Activated T-cell treated with anti-CD3 and anti-CD28 coated beads for 48 hours (primary cell): ENCODE results near the gene ABHD17B.
"Not testable (repeated sequence)": the region's sequence is repeated elsewhere in the genome, so short reads cannot be mapped to it uniquely, and the experiment has no call there.

ENCODE experiments used
- DNase-seq: peaks from one replicate; pipeline ENCODE4 v3.0.0-alpha.2; 2020; ENCODE audit warnings: low read depth

ABHD17B gene

GRCh38 chr9:71915495-71915894 lies 4.5 kb upstream of the ABHD17B start:
- DNase-seq = no peak

- no peak for DNase-seq
Measured at GRCh38 chr9:71911908-71912335, 929 bp upstream of the ABHD17B start.

GRCh38 chr9:71910650-71911060 lies 338 bp downstream of the ABHD17B start:
- DNase-seq = no peak

GRCh38 chr9:71909887-71910649 lies 925 bp downstream of the ABHD17B start:
- DNase-seq = peak; percentile 39

GRCh38 chr9:71908825-71909224 lies 2.2 kb downstream of the ABHD17B start:
- no peak for DNase-seq

- DNase-seq = no peak
Measured at GRCh38 chr9:71904076-71904475, 6.9 kb downstream of the ABHD17B start.

GRCh38 chr9:71901695-71902597 lies 9.0 kb downstream of the ABHD17B start:
- DNase-seq = no peak

- DNase-seq = not testable (repeated sequence)
Measured at GRCh38 chr9:71898756-71899155, 12.2 kb downstream of the ABHD17B start.

GRCh38 chr9:71897577-71897976 lies 13.4 kb downstream of the ABHD17B start:
- DNase-seq = no peak

GRCh38 chr9:71896761-71897160 lies 14.2 kb downstream of the ABHD17B start:
- DNase-seq = no peak

GRCh38 chr9:71895955-71896354 lies 15.0 kb downstream of the ABHD17B start:
- no peak for DNase-seq

- DNase-seq = no peak
Measured at GRCh38 chr9:71895117-71895516, 15.9 kb downstream of the ABHD17B start.

GRCh38 chr9:71891557-71892189 lies 19.3 kb downstream of the ABHD17B start:
- DNase-seq = no peak

GRCh38 chr9:71890042-71890679 lies 20.8 kb downstream of the ABHD17B start:
- no peak for DNase-seq

- no peak for DNase-seq
Measured at GRCh38 chr9:71887362-71887761, 23.6 kb downstream of the ABHD17B start.

GRCh38 chr9:71886541-71886940 lies 24.5 kb downstream of the ABHD17B start:
- no peak for DNase-seq

- no peak for DNase-seq
Measured at GRCh38 chr9:71886015-71886414, 25.0 kb downstream of the ABHD17B start.

- no peak for DNase-seq
Measured at GRCh38 chr9:71885467-71885866, 25.5 kb downstream of the ABHD17B start.

GRCh38 chr9:71884005-71884404 lies 27.0 kb downstream of the ABHD17B start:
- no peak for DNase-seq

- no peak for DNase-seq
Measured at GRCh38 chr9:71879644-71880174, 31.3 kb downstream of the ABHD17B start.

GRCh38 chr9:71878327-71879274 lies 32.4 kb downstream of the ABHD17B start:
- DNase-seq = no peak
